Kidney epithelial cell (primary cell): Measurements from ENCODE around the gene ZNF827. TPM values are rescaled to one million over a fixed set of nuclear protein-coding genes. Genes with fewer than 3 reads are reported as not detected.

Source experiments
- DNase-seq: peaks from one replicate; pipeline ENCODE4 v3.0.0-alpha.2; 2010; ENCODE audit warnings: low read depth
- H3K27me3 ChIP-seq: 2 replicates; pipeline ENCODE4 v1.6.0; 2011; ENCODE audit warnings: low read length; ENCODE audit not compliant: control insufficient read depth, insufficient read depth
- H3K36me3 ChIP-seq: 2 replicates; pipeline ENCODE4 v1.5.1; 2011; ENCODE audit warnings: low read length; ENCODE audit not compliant: control insufficient read depth, insufficient read depth
- H3K4me3 ChIP-seq: 2 replicates; pipeline ENCODE4 v1.5.1; 2011; ENCODE audit warnings: low read depth, mild to moderate bottlenecking, control low read depth, low read length
- CTCF ChIP-seq: IDR thresholded peaks from 2 replicates; pipeline ENCODE4 v1.5.1; 2011; ENCODE audit warnings: mild to moderate bottlenecking, moderate library complexity, low read length, control low read depth, inconsistent platforms; ENCODE audit not compliant: insufficient read depth, poor library complexity, severe bottlenecking
- total RNA-seq: library from RNA; depleted of rRNA; stranded (reverse); fragments of >200 nt; gene quantifications from 2 replicates; pipeline ENCODE4 v1.2.3, GENCODE V29; 2015

Gene ZNF827
- total RNA-seq, 1 donor from 2014 or later = 14.0 TPM

- Histone ChIP-seq H3K27me3 (no peaks in the 10 kb centered on the region), H3K4me3 (no peak overlapping the region), H3K36me3 (no peaks in the 10 kb centered on the region)
- peak; percentile 90 for DNase-seq
- no peak for TF ChIP-seq CTCF
Measured at GRCh38 chr4:145735347-145735675, 203.3 kb downstream of the ZNF827 start.

GRCh38 chr4:145734576-145735346, 203.9 kb downstream of the ZNF827 start:
- DNase-seq = peak; percentile 97
- no peaks in the 10 kb centered on the region for H3K27me3 ChIP-seq
- no peak for TF ChIP-seq CTCF
- no peaks in the 10 kb centered on the region for H3K36me3 ChIP-seq
- H3K4me3 ChIP-seq = no peak overlapping the region

- no peak overlapping the region for H3K4me3 ChIP-seq
- no peak for TF ChIP-seq CTCF
- no peaks in the 10 kb centered on the region for H3K27me3 ChIP-seq
- no peak for DNase-seq
- H3K36me3 ChIP-seq = no peaks in the 10 kb centered on the region
Measured at GRCh38 chr4:145734031-145734430, 204.6 kb downstream of the ZNF827 start.

GRCh38 chr4:145732895-145733880, 205.4 kb downstream of the ZNF827 start:
- Histone ChIP-seq H3K27me3 (no peaks in the 10 kb centered on the region), H3K36me3 (no peaks in the 10 kb centered on the region), H3K4me3 (peak overlapping the region; percentile 54)
- DNase-seq = peak; percentile 58
- no peak for TF ChIP-seq CTCF

GRCh38 chr4:145732001-145732815, 206.4 kb downstream of the ZNF827 start:
- no peak for TF ChIP-seq CTCF
- Histone ChIP-seq H3K36me3 (no peaks in the 10 kb centered on the region), H3K27me3 (no peaks in the 10 kb centered on the region), H3K4me3 (peak overlapping the region; percentile 33)
- DNase-seq = no peak
